ENCODE data around the gene ZC3H10.
"Not testable (repeated sequence)": the region's sequence is repeated elsewhere in the genome, so short reads cannot be mapped to it uniquely, and the experiment has no call there.

Gene ZC3H10, protein sequence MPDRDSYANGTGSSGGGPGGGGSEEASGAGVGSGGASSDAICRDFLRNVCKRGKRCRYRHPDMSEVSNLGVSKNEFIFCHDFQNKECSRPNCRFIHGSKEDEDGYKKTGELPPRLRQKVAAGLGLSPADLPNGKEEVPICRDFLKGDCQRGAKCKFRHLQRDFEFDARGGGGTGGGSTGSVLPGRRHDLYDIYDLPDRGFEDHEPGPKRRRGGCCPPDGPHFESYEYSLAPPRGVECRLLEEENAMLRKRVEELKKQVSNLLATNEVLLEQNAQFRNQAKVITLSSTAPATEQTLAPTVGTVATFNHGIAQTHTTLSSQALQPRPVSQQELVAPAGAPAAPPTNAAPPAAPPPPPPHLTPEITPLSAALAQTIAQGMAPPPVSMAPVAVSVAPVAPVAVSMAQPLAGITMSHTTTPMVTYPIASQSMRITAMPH

DNA sequence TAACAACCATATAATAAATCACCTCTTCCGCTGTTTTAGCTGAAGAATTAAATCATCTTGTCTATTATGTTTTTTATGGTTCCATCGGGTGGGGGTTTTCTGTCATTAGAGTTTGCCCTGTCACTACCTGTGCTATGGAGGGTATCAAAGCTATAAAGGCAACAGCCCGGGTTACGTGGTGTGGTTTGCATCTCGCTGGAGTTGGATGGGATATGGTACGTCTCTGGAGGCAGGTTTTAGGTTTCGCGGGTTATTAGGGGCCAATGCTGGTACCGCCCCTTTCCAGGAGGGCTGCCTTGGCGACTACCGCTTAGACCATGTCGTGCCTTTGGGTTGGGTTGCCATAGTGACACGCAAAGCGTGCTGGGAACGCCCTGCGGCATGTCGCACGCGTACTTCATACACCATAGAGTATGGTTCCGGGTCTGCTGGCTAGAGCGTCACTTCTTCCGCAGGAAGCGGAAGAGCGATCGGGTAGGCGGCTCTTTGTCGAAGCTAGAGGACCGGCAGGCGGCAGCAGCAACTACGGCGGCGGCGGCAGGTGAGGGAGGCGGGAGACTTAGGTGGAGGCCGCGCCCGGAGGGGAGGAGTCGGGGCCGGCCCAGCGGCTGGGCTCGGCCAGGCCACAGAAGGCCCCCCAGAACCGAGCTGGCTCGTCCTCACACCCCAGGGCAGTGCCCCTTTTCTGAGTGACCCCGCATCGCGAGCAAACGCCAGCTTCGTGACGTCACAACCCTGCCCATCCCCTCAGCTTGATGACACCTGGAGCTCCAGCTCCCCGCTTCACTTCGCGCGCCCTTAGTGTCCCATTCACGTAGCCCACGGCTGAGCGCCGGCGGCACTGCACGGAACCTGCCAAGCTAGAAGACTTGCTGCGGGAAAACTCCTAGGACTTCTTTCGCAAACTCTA lies at the start of gene ZC3H10:
TSS of gene ZC3H10 (plus strand) at position 489 of the 910 bp plus-strand sequence. CDS start 2,297 bp downstream, outside the sequence.
- DNase-seq, result peak; percentile 97

- DNase-seq, result no peak
Measured at GRCh38 chr12:56071648-56072047, 46.4 kb upstream of the ZC3H10 start.

DNA sequence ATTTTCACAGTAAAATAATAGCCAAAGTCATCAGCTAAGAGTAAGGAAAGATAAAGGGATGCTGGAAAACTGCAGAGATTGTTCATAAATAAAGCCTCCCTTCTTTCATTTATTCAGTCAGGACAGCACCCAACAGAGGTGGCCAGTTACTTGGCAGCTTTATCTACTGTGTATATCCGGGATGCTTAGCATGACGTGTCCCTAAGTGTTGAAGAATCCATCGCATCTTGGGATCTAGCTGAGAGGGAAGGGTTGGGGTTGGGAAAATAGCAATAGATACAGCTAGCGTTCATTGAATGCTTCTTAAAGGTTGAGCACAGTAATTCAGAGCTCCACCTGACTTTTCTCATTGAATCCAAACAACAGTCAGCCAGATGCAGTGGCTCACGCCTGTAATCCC lies 43.7 kb upstream of the ZC3H10 start:
- no peak for DNase-seq

- not testable (repeated sequence) for DNase-seq
Measured at GRCh38 chr12:56077966-56078365, 40.1 kb upstream of the ZC3H10 start.

DNA sequence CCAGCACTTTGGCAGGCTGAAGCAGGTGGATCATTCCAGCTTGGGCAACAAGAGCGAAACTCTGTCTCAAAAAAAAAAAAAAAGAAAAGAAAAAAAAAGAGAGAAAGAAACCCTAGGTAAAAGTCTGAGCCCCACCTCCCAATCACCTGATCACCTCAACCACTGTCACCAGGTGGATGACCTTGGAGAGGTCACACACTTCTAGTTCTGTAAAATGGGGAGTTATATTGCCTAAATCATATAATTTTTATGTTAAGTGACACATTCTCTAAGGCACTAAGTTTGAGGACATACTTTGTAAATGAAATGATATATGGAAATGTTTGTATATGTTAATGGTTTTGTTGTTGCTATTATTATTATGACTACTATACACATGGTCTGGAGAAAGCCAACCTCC lies 39.6 kb upstream of the ZC3H10 start:
- no peak for DNase-seq

DNA sequence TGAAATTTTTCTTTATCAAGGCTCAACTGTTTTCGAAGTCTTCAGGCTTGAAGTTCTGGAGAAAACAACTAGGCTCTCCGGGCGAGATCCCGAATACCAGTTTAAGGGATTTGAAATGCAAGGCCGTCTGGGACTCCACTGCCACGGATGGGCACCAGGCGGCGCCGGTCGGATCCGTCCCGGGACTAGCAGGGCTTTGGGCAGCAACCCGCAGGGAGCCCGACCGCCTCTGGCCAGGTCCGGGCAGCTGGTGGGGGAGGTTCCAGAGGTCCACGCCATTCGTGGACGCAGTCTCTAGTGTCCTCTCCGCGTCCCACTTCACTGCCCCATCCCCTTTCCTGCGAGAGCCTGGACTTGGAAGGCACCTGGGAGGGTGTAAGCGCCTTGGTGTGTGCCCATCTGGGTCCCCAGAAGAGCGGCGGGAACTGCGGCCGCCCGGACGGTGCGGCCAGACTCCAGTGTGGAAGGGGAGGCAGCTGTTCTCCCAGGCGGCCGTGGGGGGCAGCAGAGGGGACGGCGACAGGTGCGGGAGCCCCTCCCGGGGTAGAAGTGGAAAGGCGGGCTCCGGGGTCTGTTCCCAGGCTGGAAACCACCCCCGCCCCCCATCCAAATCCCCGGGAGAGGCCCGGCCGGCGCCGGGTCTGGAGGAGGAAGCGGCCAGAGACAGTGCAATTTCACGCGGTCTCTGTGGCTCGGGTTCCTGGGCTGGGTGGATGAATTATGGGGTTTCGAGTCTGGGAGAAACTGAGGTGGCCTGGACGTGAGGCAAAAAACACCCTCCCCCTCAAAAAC lies 38.9 kb upstream of the ZC3H10 start:
- no peak for DNase-seq

- no peak for DNase-seq
Measured at GRCh38 chr12:56079723-56080555, 38.1 kb upstream of the ZC3H10 start, which contains the start of gene ERBB3. Gene ERBB3, plus strand, starts transcription at chr12:56080165. Its CDS starts 136 bp downstream, at chr12:56080301.

DNA sequence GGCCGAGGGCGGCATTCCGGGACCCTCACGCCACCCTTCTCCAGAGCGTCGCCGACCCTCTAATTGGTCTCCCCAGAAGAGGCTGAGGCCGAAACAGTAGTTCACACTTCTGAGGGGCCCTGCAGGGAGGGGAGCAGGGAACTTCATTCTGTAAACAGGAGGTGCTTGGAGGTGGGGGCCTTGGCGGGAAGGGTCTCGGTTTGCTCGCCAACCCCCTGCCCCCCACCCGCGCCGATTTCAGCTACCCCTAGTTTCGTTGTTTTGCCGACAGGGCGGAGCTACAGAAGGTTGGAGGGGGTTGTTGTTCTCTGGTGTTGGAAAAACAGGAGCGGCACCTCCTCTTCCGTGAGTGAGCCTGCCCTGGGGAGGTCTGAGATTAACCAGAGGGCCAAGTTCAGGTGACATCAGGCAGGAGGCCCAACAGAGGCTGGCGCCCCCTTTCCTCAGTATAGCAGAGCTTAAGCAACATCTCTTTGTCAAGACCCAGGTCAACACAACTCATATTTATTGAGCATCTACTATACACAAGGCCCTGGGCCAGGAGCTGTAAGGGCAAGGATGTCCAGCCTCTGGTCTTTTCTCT lies 37.4 kb upstream of the ZC3H10 start:
- no peak for DNase-seq

DNA sequence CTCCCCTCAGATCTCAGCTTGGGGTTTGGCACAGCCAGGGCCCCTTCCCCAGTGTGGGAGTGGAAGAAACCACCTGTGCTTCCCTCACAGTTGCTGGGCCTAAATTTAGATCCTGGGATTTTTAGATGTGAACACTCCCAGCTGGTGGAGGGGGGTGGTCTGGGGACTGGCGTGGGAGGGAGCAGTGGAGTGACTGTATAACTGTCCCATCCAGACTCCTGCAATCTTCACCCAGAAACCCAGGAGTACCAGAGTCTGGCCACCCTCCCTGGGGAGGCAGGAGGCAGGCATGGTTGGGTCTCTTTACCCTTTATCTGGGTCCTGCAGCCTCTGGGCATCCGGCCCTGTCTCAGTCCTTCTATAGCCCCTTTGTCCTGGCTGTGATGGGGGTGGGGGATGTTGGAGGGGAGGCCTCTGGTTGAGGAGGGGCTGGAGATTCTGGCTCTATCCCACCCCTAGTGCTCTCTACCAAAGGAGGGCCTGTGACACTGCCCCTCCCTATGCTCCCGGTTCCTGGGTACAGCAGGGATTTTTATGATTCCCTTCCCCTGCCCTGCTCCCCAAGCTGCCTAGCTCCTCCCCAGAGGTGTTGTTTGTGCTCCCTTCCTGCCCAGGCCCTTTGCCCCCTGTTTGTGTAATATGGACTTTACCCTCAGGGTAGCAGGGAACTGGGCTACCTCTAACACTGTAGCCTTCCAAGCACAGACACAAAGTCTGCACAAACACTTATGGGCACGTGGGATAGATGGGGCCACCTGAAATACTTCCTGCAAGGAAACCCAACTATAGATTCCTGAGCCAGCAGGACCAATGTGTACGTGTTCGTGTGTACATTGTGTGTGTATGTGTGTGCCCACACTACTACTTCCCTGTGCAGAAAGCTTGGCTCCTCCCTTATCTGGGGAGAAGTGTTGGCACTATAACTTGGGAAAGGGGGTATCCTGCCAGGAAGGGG lies 36.4 kb upstream of the ZC3H10 start:
- no peak for DNase-seq

- DNase-seq, result no peak
Measured at GRCh38 chr12:56082382-56082781, 35.7 kb upstream of the ZC3H10 start.

GRCh38 chr12:56082967-56083366 lies 35.1 kb upstream of the ZC3H10 start:
- no peak for DNase-seq

DNA sequence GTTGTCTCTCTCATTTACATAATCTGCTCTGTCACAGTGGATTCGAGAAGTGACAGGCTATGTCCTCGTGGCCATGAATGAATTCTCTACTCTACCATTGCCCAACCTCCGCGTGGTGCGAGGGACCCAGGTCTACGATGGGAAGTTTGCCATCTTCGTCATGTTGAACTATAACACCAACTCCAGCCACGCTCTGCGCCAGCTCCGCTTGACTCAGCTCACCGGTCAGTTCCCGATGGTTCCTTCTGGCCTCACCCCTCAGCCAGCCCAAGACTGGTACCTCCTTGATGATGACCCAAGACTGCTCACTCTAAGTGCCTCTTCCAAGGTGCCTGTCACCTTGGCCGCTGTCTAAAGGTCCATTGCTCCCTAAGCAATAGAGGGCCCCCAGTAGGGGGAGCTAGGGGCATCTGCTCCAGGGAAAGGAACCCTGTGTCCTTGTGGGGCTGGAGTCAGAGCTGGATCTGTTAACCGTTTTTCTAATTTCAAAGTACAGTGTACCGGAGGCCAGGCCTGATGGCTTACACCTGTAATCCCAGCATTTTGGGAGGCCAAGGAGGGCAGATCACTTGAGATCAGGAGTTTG lies 33.0 kb upstream of the ZC3H10 start:
- no peak for DNase-seq

DNA sequence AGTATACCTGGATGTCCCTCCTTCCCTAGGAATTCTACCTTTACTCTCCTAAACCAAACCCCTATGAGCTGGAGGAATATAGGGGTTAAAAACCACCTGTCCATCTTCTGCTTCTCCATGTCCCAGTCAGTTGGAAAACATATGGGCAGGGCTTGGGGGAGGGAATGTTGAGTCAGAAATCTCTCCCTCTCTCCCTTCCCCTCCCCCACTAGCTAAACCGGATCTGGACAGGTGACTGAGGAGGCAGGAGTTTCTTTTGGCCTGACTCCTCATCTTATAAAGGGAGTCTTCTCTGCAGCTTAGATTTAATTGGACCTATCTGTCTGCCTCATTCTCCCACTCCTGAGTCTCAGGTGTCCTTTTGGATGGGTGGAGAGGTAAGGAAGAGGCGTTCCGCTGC lies 32.0 kb upstream of the ZC3H10 start:
- no peak for DNase-seq

DNA sequence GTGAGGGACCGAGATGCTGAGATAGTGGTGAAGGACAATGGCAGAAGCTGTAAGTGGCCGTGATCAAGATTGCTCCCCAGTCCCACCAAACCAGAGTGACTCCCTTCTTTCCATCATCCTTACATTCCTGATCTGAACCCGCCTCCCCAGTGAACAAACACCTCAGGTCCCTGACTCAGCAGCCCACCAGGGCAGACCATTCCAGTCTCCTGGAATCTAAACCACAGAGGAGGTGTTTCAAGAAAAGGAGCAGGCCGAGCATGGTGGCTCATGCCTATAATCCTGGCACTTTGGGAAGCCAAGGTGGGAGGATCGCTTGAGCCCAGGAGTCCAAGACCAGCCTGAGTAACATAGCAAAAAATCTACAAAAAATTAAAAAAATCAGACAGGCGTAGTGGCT lies 31.5 kb upstream of the ZC3H10 start:
- DNase-seq, result no peak

GRCh38 chr12:56087220-56087619 lies 30.8 kb upstream of the ZC3H10 start:
- DNase-seq, result no peak

- DNase-seq, result no peak
Measured at GRCh38 chr12:56097738-56098137, 20.3 kb upstream of the ZC3H10 start.

DNA sequence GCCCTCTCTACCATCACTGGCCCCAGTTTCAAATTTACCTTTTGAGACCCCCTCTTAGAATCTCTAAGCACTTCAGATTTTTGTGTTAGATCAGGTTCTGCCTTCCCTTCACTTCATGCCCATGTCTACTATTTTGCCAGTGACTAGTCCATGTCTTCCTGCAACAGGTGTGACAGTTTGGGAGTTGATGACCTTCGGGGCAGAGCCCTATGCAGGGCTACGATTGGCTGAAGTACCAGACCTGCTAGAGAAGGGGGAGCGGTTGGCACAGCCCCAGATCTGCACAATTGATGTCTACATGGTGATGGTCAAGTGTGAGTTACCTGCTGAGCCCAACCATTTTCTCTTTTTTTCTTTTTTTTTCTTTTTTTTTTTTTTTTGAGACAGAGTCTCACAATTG lies 19.5 kb upstream of the ZC3H10 start:
- no peak for DNase-seq

DNA sequence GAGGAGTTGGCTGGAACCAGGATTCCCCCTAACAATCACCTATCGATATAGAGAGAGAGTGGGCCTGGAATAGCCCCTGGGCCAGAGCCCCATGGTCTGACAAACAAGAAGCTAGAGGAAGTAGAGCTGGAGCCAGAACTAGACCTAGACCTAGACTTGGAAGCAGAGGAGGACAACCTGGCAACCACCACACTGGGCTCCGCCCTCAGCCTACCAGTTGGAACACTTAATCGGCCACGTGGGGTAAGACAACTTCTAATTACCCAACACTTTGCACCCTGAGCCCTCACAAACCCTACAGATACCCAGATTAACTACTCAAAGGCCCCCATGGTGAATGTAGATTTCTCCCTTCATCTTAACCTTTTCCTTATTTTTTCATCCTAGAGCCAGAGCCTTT lies 18.3 kb upstream of the ZC3H10 start:
- no peak for DNase-seq

- DNase-seq, result no peak
Measured at GRCh38 chr12:56101045-56101444, 17.0 kb upstream of the ZC3H10 start.

GRCh38 chr12:56102683-56103065 lies 15.4 kb upstream of the ZC3H10 start:
- DNase-seq, result no peak

Data from NCI-H1092 (cell line).